HepG2 (cell line): ENCODE results near the gene ARFIP1. TPM values are rescaled to one million over a fixed set of nuclear protein-coding genes. Genes with fewer than 3 reads are reported as not detected.

Experiments
- ATAC-seq: fragments of 200-7000 bp; cut with Tn5 transposase; 3 replicates; pipeline ENCODE4 v1.9.1; 2020; ENCODE audit warnings: mild to moderate bottlenecking, moderate library complexity
- BruUV-seq: library from RNA; stranded (reverse); fragments of 400-500 nt; replicated peaks from 2 replicates; lab custom pipeline; 2021; lab: Mats Ljungman, UMichigan
- CTCF ChIA-PET: fragments of 300-600 bp; formaldehyde crosslinking; extraction: SDS; loops from one replicate; lab custom pipeline; 2021; ENCODE audit warnings: low total read pairs, inconsistent platforms, low intra/inter-chr PET ratio; lab: Yijun Ruan, JAX
- POLR2A ChIA-PET: fragments of 350-600 bp; sonication (Branson Sonifier 250); formaldehyde crosslinking; loops from one replicate; lab custom pipeline; 2020; ENCODE audit warnings: antibody characterized with exemption, inconsistent platforms; lab: Yijun Ruan, JAX
- DNase-seq: peaks from one replicate; pipeline ENCODE4 v3.0.0-alpha.2; 2015; ENCODE audit warnings: low spot score
- FAIRE-seq: peaks from 3 replicates; lab custom pipeline; 2011; peaks lifted over from hg19 to GRCh38; lab: Jason Lieb, UNC
- H2AFZ ChIP-seq: one replicate; pipeline ENCODE4 v1.6.1; 2011; ENCODE audit warnings: low read length, inconsistent platforms
- H3K27ac ChIP-seq: fragments of 300-600 bp; 3 replicates; pipeline ENCODE4 v1.8.0; 2011; ENCODE audit warnings: mixed run types, mild to moderate bottlenecking, mixed read lengths, low read length, inconsistent platforms; ENCODE audit not compliant: insufficient read depth; ENCODE audit errors: extremely low read length
- H3K27me3 ChIP-seq, 2 experiments: fragments of 200-600 bp in 1 of 2; 2 replicates in 1 of 2; 3 replicates in 1 of 2; pipeline versions ENCODE4 v1.6.0 to v1.8.0; 2011; ENCODE audit warnings: low read length in 2 of 2, mild to moderate bottlenecking in 2 of 2, moderate library complexity in 2 of 2, inconsistent platforms in 1 of 2; ENCODE audit not compliant: insufficient read depth in 2 of 2, control insufficient read depth in 1 of 2
- H3K36me3 ChIP-seq, 2 experiments: fragments of 200-600 bp in 1 of 2; replicated peaks in 1 of 2; 2 replicates in 1 of 2; 3 replicates in 1 of 2; pipeline versions ENCODE4 v1.5.1 to v1.8.0; 2011; ENCODE audit warnings: low read length in 2 of 2, inconsistent platforms in 1 of 2; ENCODE audit not compliant: insufficient read depth in 2 of 2, control insufficient read depth in 1 of 2
- H3K4me1 ChIP-seq: 2 replicates; pipeline ENCODE4 v1.5.1; 2012; ENCODE audit warnings: low read length, inconsistent platforms; ENCODE audit not compliant: insufficient read depth
- H3K4me2 ChIP-seq: 2 replicates; pipeline ENCODE4 v1.6.0; 2011; ENCODE audit warnings: low read depth, low read length, inconsistent platforms
- H3K4me3 ChIP-seq, 3 experiments: fragments of 200-600 bp in 1 of 3; sonication (generic), shearing (Covaris generic) in 1 of 3; replicated peaks in 1 of 3; 2 replicates each; pipeline ENCODE4 v1.5.1; 2011 to 2016; ENCODE audit warnings: low read length in 3 of 3, inconsistent platforms in 2 of 3, low read depth in 2 of 3, mild to moderate bottlenecking in 2 of 3, control low read depth in 1 of 3, mixed read lengths in 1 of 3; ENCODE audit not compliant: insufficient read depth in 1 of 3
- H3K79me2 ChIP-seq: one replicate; pipeline ENCODE4 v1.6.1; 2011; ENCODE audit warnings: low read length, inconsistent platforms; ENCODE audit not compliant: insufficient read depth
- H3K9ac ChIP-seq: 2 replicates; pipeline ENCODE4 v1.6.0; 2011; ENCODE audit warnings: mild to moderate bottlenecking, low read depth, low read length, inconsistent platforms; ENCODE audit not compliant: insufficient read depth
- H3K9me3 ChIP-seq: 2 replicates; pipeline ENCODE4 v1.5.1; 2012; ENCODE audit warnings: mild to moderate bottlenecking, low read length
- H4K20me1 ChIP-seq: 2 replicates; pipeline ENCODE4 v1.6.0; 2011; ENCODE audit warnings: inconsistent platforms, mild to moderate bottlenecking, low read length, moderate library complexity; ENCODE audit not compliant: insufficient read depth
- CEBPB ChIP-seq: IDR thresholded peaks from 2 replicates; pipeline ENCODE4 v1.6.1; 2011; ENCODE audit warnings: low read depth, low read length, improper control_type of control experiment, borderline replicate concordance
- HBP1 ChIP-seq: IDR thresholded peaks from 2 replicates; pipeline ENCODE4 v1.6.1; 2016; ENCODE audit warnings: low read depth, control low read depth
- SOX13 ChIP-seq, 3 experiments: fragments of 450-650 bp in 1 of 3; sonication (generic) in 1 of 3; formaldehyde crosslinking in 1 of 3; IDR thresholded peaks in 2 of 3; conservative IDR thresholded peaks in 1 of 3; 2 replicates each; pipeline versions ENCODE4 v1.5.0 to v1.6.1; 2016 to 2020; ENCODE audit warnings: antibody characterized with exemption in 1 of 3, mild to moderate bottlenecking in 1 of 3, missing compliant biosample characterization in 1 of 3, missing genetic modification reagents in 1 of 3, moderate library complexity in 1 of 3
- ZNF552 ChIP-seq: sonication (generic); formaldehyde crosslinking; IDR thresholded peaks from 2 replicates; pipeline ENCODE4 v1.9.0; 2022; ENCODE audit warnings: missing genetic modification reagents, mild to moderate bottlenecking, borderline replicate concordance
- ZNF781 ChIP-seq: sonication (generic); formaldehyde crosslinking; IDR thresholded peaks from 2 replicates; pipeline ENCODE4 v1.5.1; 2020; ENCODE audit warnings: borderline replicate concordance, mild to moderate bottlenecking, missing genetic modification reagents; ENCODE audit errors: not compliant biosample characterization
- in situ Hi-C: cut with HindIII; loops from 2 replicates; pipeline ENCODE4 v1.10.0; 2017; ENCODE audit warnings: low pct_unique_long_range_greater_than_20kb; ENCODE audit not compliant: extremely low pct_ligation_motif_present
- intact Hi-C: fragments of 100-400 bp; cut with micrococcal nuclease; formaldehyde crosslinking; loops from one replicate; pipeline ENCODE4 v1.10.0; 2022; ENCODE audit not compliant: unreplicated experiment
- polyA plus RNA-seq, 8 experiments: library from polyadenylated mRNA; depleted of rRNA in 3 of 8; stranded (reverse) in 7 of 8; unstranded in 1 of 8; fragments of >200 nt; fragmentation: Illumina TruSeq in 4 of 8; extraction: Trizol in 4 of 8; gene quantifications; 2 replicates each; pipeline versions ENCODE4 v1.2.1 to v1.2.3, GENCODE V29; 2011 to 2016; ENCODE audit warnings: low read depth in 4 of 8, missing spikeins in 1 of 8, mixed read lengths in 1 of 8; ENCODE audit not compliant: insufficient read depth in 1 of 8
- total RNA-seq, 5 experiments: library from RNA; depleted of rRNA; stranded (reverse); fragments of >200 nt; fragmentation: Illumina TruSeq; extraction: Trizol; gene quantifications; 2 replicates each; pipeline ENCODE4 v1.2.3, GENCODE V29; 2016; ENCODE audit warnings: low read depth in 1 of 5

Gene ARFIP1
- total and polyA plus RNA-seq, 2 of the 13 experiments (the other 11 are each of a cell fraction or from before 2014, with no cell fraction given): 9.9 to 27.7 TPM

GRCh38 chr4:152810715-152811287, 31.0 kb downstream of the ARFIP1 start (continued):
- TF ChIP-seq ZNF781 (CRISPR knock-in tag) (no peak), SOX13 (IDR thresholded peaks at IDR 0.05) (no peak), SOX13 (CRISPR knock-in tag; conservative IDR thresholded peaks at IDR 0.05 in 1 of 2, IDR thresholded peaks at IDR 0.05 in 1 of 2) (0 out of 4 replicates have a peak, but pooled peaks of 1 of the 2 experiments have one; percentile 28), HBP1 (CRISPR knock-in tag) (no peak)
- TF ChIP-seq, all 625 proteins: peak for 5

- CTCF ChIA-PET: no interaction called here
- intact Hi-C loops: loop anchor here (5.0 kb wide), 1 partner anchor 33 kb away; no protein-coding TSS in a partner anchor
Measured at GRCh38 chr4:152815078-152815477, 35.3 kb downstream of the ARFIP1 start.

More at GRCh38 chr4:152815078-152815477, 35.3 kb downstream of the ARFIP1 start:
- ATAC-seq (no peak), FAIRE-seq (no peak), DNase-seq (peak; percentile 10)
- Histone ChIP-seq H3K36me3 (no peaks in the 10 kb centered on the region), H3K4me3 (no peak overlapping the region), H3K79me2 (peaks cover 14% of the 10 kb centered on the region), H3K27me3 (no peaks in the 10 kb centered on the region), H3K9ac (no peak overlapping the region), H3K27ac (no peak overlapping the region), H4K20me1 (no peaks in the 10 kb centered on the region; the same call in 1 of the 2 replicates), H3K4me1 (peaks cover 41% of the 10 kb centered on the region), H3K9me3 (no peaks in the 10 kb centered on the region; the same call in 1 of the 2 replicates), H3K4me2 (no peak overlapping the region), H2AFZ (no peak overlapping the region)
- in situ Hi-C loops: no loop called here
- no TSS peak for BruUV-seq
- TF ChIP-seq ZNF552 (CRISPR knock-in tag): no peak
- TF ChIP-seq CEBPB: peak; percentile 64
- POLR2A ChIA-PET: no interaction called here
